HepG2 (cell line): ENCODE data around the gene RTP5. TPM values are rescaled to one million over a fixed set of nuclear protein-coding genes. Genes with fewer than 3 reads are reported as not detected.

ENCODE experiments used
- ATAC-seq: fragments of 200-7000 bp; cut with Tn5 transposase; 3 replicates; pipeline ENCODE4 v1.9.1; 2020; ENCODE audit warnings: mild to moderate bottlenecking, moderate library complexity
- BruUV-seq: library from RNA; stranded (reverse); fragments of 400-500 nt; replicated peaks from 2 replicates; lab custom pipeline; 2021; lab: Mats Ljungman, UMichigan
- CTCF ChIA-PET: fragments of 300-600 bp; formaldehyde crosslinking; extraction: SDS; loops from one replicate; lab custom pipeline; 2021; ENCODE audit warnings: low total read pairs, inconsistent platforms, low intra/inter-chr PET ratio; lab: Yijun Ruan, JAX
- POLR2A ChIA-PET: fragments of 350-600 bp; sonication (Branson Sonifier 250); formaldehyde crosslinking; loops from one replicate; lab custom pipeline; 2020; ENCODE audit warnings: antibody characterized with exemption, inconsistent platforms; lab: Yijun Ruan, JAX
- DNase-seq: peaks from one replicate; pipeline ENCODE4 v3.0.0-alpha.2; 2015; ENCODE audit warnings: low spot score
- FAIRE-seq: peaks from 3 replicates; lab custom pipeline; 2011; peaks lifted over from hg19 to GRCh38; lab: Jason Lieb, UNC
- H2AFZ ChIP-seq: one replicate; pipeline ENCODE4 v1.6.1; 2011; ENCODE audit warnings: low read length, inconsistent platforms
- H3K27ac ChIP-seq: fragments of 300-600 bp; 3 replicates; pipeline ENCODE4 v1.8.0; 2011; ENCODE audit warnings: mixed run types, mild to moderate bottlenecking, mixed read lengths, low read length, inconsistent platforms; ENCODE audit not compliant: insufficient read depth; ENCODE audit errors: extremely low read length
- H3K27me3 ChIP-seq, 2 experiments: fragments of 200-600 bp in 1 of 2; 2 replicates in 1 of 2; 3 replicates in 1 of 2; pipeline versions ENCODE4 v1.6.0 to v1.8.0; 2011; ENCODE audit warnings: low read length in 2 of 2, mild to moderate bottlenecking in 2 of 2, moderate library complexity in 2 of 2, inconsistent platforms in 1 of 2; ENCODE audit not compliant: insufficient read depth in 2 of 2, control insufficient read depth in 1 of 2
- H3K36me3 ChIP-seq, 2 experiments: fragments of 200-600 bp in 1 of 2; replicated peaks in 1 of 2; 2 replicates in 1 of 2; 3 replicates in 1 of 2; pipeline versions ENCODE4 v1.5.1 to v1.8.0; 2011; ENCODE audit warnings: low read length in 2 of 2, inconsistent platforms in 1 of 2; ENCODE audit not compliant: insufficient read depth in 2 of 2, control insufficient read depth in 1 of 2
- H3K4me1 ChIP-seq: 2 replicates; pipeline ENCODE4 v1.5.1; 2012; ENCODE audit warnings: low read length, inconsistent platforms; ENCODE audit not compliant: insufficient read depth
- H3K4me2 ChIP-seq: 2 replicates; pipeline ENCODE4 v1.6.0; 2011; ENCODE audit warnings: low read depth, low read length, inconsistent platforms
- H3K4me3 ChIP-seq, 3 experiments: fragments of 200-600 bp in 1 of 3; sonication (generic), shearing (Covaris generic) in 1 of 3; replicated peaks in 1 of 3; 2 replicates each; pipeline ENCODE4 v1.5.1; 2011 to 2016; ENCODE audit warnings: low read length in 3 of 3, inconsistent platforms in 2 of 3, low read depth in 2 of 3, mild to moderate bottlenecking in 2 of 3, control low read depth in 1 of 3, mixed read lengths in 1 of 3; ENCODE audit not compliant: insufficient read depth in 1 of 3
- H3K79me2 ChIP-seq: one replicate; pipeline ENCODE4 v1.6.1; 2011; ENCODE audit warnings: low read length, inconsistent platforms; ENCODE audit not compliant: insufficient read depth
- H3K9ac ChIP-seq: 2 replicates; pipeline ENCODE4 v1.6.0; 2011; ENCODE audit warnings: mild to moderate bottlenecking, low read depth, low read length, inconsistent platforms; ENCODE audit not compliant: insufficient read depth
- H3K9me3 ChIP-seq: 2 replicates; pipeline ENCODE4 v1.5.1; 2012; ENCODE audit warnings: mild to moderate bottlenecking, low read length
- H4K20me1 ChIP-seq: 2 replicates; pipeline ENCODE4 v1.6.0; 2011; ENCODE audit warnings: inconsistent platforms, mild to moderate bottlenecking, low read length, moderate library complexity; ENCODE audit not compliant: insufficient read depth
- HNF4G ChIP-seq, 2 experiments: sonication (generic) in 1 of 2; formaldehyde crosslinking in 1 of 2; IDR thresholded peaks; 2 replicates each; pipeline versions ENCODE4 v1.4.0 to v1.6.1; 2011 to 2020; ENCODE audit warnings: borderline replicate concordance in 2 of 2, low read depth in 2 of 2, mild to moderate bottlenecking in 2 of 2, low read length in 1 of 2, missing genetic modification reagents in 1 of 2, moderate library complexity in 1 of 2
- ZFP91 ChIP-seq: sonication (generic); formaldehyde crosslinking; IDR thresholded peaks from 2 replicates; pipeline ENCODE4 v1.9.0; 2022; ENCODE audit warnings: missing genetic modification reagents, mild to moderate bottlenecking, borderline replicate concordance
- ZNF530 ChIP-seq: sonication (generic); formaldehyde crosslinking; IDR thresholded peaks from 2 replicates; pipeline ENCODE4 v1.5.0; 2020; ENCODE audit warnings: low read depth, mild to moderate bottlenecking, missing genetic modification reagents
- ZNF687 ChIP-seq: sonication (generic); formaldehyde crosslinking; IDR thresholded peaks from 2 replicates; pipeline ENCODE4 v1.5.1; 2020; ENCODE audit warnings: mild to moderate bottlenecking, missing genetic modification reagents, moderate library complexity
- ZNF891 ChIP-seq: sonication (generic); formaldehyde crosslinking; IDR thresholded peaks from 2 replicates; pipeline ENCODE4 v1.5.0; 2020; ENCODE audit warnings: mild to moderate bottlenecking, missing genetic modification reagents
- WGBS: methylation state at CpG from one replicate; pipeline ENCODE4 v1.1.6; 2017; ENCODE audit warnings: low lambda C conversion rate; 5-methylcytosine and 5-hydroxymethylcytosine counted together
- in situ Hi-C: cut with HindIII; loops from 2 replicates; pipeline ENCODE4 v1.10.0; 2017; ENCODE audit warnings: low pct_unique_long_range_greater_than_20kb; ENCODE audit not compliant: extremely low pct_ligation_motif_present
- intact Hi-C: fragments of 100-400 bp; cut with micrococcal nuclease; formaldehyde crosslinking; loops from one replicate; pipeline ENCODE4 v1.10.0; 2022; ENCODE audit not compliant: unreplicated experiment
- polyA plus RNA-seq, 8 experiments: library from polyadenylated mRNA; depleted of rRNA in 3 of 8; stranded (reverse) in 7 of 8; unstranded in 1 of 8; fragments of >200 nt; fragmentation: Illumina TruSeq in 4 of 8; extraction: Trizol in 4 of 8; gene quantifications; 2 replicates each; pipeline versions ENCODE4 v1.2.1 to v1.2.3, GENCODE V29; 2011 to 2016; ENCODE audit warnings: low read depth in 4 of 8, missing spikeins in 1 of 8, mixed read lengths in 1 of 8; ENCODE audit not compliant: insufficient read depth in 1 of 8
- total RNA-seq, 5 experiments: library from RNA; depleted of rRNA; stranded (reverse); fragments of >200 nt; fragmentation: Illumina TruSeq; extraction: Trizol; gene quantifications; 2 replicates each; pipeline ENCODE4 v1.2.3, GENCODE V29; 2016; ENCODE audit warnings: low read depth in 1 of 5

The RTP5 gene
- total and polyA plus RNA-seq, 2 of the 13 experiments (the other 11 are each of a cell fraction or from before 2014, with no cell fraction given): not detected

GRCh38 chr2:241892299-241893137, 23.0 kb downstream of the RTP5 start:
- Histone ChIP-seq H4K20me1 (no peaks in the 10 kb centered on the region), H3K9ac (no peak overlapping the region)
- WGBS: 29% methylated on average over 20 of the region's 22 CpGs
- no peak for TF ChIP-seq ZNF530 (CRISPR knock-in tag)
- TF ChIP-seq HNF4G (IDR thresholded peaks at IDR 0.05; ENCODE audit: borderline replicate concordance, low read depth, low read length): no peak
- TF ChIP-seq HNF4G (CRISPR knock-in tag; IDR thresholded peaks at IDR 0.05; ENCODE audit: borderline replicate concordance, low read depth): no peak
- 0 out of 2 replicates have a peak, but pooled peaks have one; percentile 21 for TF ChIP-seq ZFP91 (CRISPR knock-in tag)
- TF ChIP-seq ZNF687 (CRISPR knock-in tag): peak; percentile 16; the same call in 1 of the 2 replicates
- 0 out of 2 replicates have a peak, but pooled peaks have one; percentile 37 for TF ChIP-seq ZNF891 (CRISPR knock-in tag)
- TF ChIP-seq, all 625 proteins: peak for 3
- ChIA-PET POLR2A (no interaction called here), CTCF (no interaction called here)
- H3K4me1 ChIP-seq: peaks cover 17% of the 10 kb centered on the region
- no peaks in the 10 kb centered on the region for H3K9me3 ChIP-seq
- FAIRE-seq (peak; percentile 37), ATAC-seq (no peak), DNase-seq (no peak)
- H3K27ac ChIP-seq: no peak overlapping the region
- in situ Hi-C loops: no loop called here
- no peak overlapping the region for H2AFZ ChIP-seq
- H3K4me3 ChIP-seq: no peak overlapping the region; a peak in 1 of 6 replicates
- no TSS peak for BruUV-seq
- no peaks in the 10 kb centered on the region for H3K79me2 ChIP-seq
- H3K27me3 ChIP-seq: peaks cover 3 to 44% of the 10 kb centered on the region in 2 experiments; a peak in 3 of 5 replicates
- no peaks in the 10 kb centered on the region for H3K36me3 ChIP-seq
- peak overlapping the region; percentile 42; the same call in 1 of the 2 replicates for H3K4me2 ChIP-seq
- intact Hi-C loops: no loop called here
